Measurements from ENCODE around the gene OR1K1. TPM values are rescaled to one million over a fixed set of nuclear protein-coding genes. Genes with fewer than 3 reads are reported as not detected.
"Not testable (repeated sequence)": the region's sequence is repeated elsewhere in the genome, so short reads cannot be mapped to it uniquely, and the experiment has no call there.

Gene OR1K1, protein sequence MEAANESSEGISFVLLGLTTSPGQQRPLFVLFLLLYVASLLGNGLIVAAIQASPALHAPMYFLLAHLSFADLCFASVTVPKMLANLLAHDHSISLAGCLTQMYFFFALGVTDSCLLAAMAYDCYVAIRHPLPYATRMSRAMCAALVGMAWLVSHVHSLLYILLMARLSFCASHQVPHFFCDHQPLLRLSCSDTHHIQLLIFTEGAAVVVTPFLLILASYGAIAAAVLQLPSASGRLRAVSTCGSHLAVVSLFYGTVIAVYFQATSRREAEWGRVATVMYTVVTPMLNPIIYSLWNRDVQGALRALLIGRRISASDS
- not detected for total RNA-seq

DNA sequence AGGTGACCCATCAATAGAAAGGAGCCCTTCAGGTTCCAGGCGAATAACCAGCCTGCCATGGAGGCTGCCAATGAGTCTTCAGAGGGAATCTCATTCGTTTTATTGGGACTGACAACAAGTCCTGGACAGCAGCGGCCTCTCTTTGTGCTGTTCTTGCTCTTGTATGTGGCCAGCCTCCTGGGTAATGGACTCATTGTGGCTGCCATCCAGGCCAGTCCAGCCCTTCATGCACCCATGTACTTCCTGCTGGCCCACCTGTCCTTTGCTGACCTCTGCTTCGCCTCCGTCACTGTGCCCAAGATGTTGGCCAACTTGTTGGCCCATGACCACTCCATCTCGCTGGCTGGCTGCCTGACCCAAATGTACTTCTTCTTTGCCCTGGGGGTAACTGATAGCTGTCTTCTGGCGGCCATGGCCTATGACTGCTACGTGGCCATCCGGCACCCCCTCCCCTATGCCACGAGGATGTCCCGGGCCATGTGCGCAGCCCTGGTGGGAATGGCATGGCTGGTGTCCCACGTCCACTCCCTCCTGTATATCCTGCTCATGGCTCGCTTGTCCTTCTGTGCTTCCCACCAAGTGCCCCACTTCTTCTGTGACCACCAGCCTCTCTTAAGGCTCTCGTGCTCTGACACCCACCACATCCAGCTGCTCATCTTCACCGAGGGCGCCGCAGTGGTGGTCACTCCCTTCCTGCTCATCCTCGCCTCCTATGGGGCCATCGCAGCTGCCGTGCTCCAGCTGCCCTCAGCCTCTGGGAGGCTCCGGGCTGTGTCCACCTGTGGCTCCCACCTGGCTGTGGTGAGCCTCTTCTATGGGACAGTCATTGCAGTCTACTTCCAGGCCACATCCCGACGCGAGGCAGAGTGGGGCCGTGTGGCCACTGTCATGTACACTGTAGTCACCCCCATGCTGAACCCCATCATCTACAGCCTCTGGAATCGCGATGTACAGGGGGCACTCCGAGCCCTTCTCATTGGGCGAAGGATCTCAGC is at the start of gene OR1K1:
Gene OR1K1, plus strand, starts transcription at position 58 of the 995 bp plus-strand sequence. Its CDS starts 0 bp downstream, at position 58.
- no peak for DNase-seq

DNA sequence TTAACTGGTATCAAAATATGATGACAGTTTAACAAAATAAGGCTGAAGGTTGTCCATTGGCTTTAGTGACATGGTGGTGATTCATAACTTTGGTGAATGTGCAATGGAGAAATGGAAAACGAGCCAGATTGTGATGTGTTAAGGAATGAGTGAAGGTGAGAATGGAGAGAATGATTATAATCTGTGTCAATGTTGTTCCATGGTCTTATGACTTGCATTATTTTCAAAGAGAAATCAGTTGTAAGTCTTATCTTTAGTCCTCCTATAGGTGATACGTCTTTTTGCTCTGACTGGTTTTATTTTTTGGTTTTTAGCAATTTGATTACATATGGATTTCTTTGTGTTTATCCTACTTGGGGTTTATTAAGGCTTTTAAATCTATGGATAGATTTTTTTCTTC is 45.1 kb upstream of the OR1K1 start:
- no peak for DNase-seq

DNA sequence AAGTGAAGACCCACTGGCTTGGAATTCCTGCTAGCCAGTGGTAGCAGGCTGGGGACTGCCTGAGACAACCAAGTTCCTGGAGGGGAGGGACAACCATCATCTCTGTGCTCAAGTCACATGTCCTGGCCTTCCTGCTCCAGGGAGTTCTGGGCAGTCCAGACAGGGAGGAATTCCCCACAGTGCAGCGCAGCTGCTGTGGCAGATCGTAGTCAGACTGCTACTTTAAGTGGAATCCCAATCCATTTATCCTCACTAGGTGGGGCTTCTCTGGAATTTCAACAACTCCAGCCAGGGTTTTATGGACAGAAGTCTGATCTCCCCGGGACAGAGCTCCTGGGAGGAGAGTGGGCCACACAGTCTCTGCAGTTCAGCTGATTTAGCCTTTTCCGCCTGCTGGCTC is 32.1 kb upstream of the OR1K1 start:
- DNase-seq = no peak

DNA sequence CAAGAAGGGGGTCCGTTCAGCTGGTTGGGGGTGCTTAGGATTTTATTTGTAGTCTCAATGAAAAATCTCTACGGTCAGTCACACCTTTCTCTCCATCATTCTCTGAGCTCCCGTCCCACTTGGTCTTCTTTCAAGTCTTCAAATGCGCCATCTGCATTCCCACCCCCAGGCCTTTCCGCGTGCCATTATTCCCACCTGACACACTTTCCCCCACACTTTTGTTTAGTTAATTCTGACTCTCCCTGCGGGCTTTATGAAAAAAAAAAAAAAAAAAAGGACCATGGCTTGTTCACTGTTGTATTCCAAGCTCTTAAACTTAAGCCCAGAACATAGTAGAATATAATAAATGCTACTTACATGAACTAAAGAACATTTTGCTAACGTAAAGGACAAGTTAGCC is 22.9 kb upstream of the OR1K1 start:
- DNase-seq = no peak

DNA sequence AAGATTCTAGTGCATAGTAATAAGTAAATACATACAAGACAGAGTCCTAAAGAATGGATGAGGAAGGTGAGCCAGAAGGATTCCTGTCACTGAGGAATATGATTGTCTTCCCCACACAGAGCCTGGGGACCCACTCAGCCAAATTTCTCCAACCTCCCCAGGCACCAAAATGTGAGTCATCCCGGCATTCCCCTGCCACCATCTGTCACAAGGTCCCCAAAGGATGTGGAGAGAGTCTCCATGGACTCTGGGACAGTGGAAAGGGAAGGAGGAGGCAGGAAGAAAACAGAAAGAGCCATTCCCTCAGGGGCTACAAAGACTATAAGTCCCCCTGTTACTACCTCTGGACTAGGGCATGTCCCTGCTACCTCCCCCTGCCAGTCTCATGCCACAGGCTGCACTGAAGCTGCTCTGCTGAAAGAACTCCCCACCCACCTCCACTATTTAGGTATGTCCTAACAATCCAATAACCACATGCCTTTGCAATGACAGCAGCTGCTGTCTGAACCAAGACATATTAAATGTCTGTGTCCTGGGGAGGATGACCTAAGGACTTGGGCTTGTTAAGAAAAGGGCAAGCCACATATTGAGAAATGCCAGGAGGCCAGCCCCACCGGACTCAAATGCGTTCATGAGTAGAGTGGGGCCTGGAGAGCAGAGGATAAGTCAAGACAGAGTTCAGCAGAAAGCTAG is 21.8 kb upstream of the OR1K1 start:
- DNase-seq = no peak

DNA sequence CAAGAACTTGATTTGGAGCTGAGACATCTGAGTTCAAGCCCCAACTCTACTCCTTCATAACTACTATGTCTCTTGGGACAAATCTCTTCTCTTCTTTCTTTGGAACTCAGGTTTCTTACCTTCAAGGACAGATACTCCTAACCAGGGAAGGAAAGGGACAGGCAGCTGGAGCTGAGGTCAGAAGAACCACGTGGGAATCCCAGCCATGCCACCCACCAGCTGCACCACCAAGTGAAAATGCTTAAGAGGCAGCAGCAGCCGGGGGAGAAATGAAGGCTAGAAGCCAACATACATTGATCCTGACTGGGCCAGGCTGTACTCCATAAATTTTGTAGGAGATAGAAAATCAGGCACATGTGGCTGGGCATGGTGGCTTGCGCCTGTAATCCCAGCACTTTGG is 20.7 kb upstream of the OR1K1 start:
- no peak for DNase-seq

DNA sequence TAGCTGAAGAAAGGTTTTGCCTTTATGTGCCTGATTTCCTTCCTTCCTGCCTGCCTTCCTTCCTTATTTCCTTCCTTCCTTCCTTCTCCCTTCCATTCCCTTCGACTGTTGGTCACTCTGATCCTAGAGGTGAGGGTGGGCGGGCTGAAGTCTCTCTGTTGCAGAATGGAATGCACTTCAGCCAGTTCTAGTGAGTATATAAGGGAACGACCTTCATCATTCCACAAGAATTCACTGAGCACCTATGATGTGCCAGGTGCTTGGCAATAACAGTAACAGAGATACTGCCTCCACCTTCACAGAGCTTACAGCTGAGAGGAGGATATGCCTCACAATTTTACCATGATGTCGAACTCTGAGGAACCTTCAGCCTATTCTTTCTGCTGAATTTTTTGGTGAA is 19.9 kb upstream of the OR1K1 start:
- no peak for DNase-seq

DNA sequence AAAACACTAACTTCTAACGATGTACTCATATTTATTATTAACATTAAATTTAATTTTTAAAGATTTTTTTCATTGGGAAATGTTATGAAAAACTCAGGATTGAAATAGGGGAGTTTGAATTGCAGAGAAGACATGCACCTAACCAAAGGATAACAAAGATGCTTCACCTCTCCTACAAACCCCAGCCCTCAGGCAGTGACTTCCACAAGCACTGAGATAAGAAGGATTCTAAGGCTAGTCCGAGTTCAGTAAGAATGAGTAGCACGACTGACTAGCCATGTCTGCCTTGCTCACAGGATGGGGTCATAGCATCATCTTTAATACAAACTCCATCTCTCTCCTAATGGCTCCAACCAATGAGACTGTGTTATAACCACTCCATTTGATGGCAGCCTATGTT is 18.3 kb upstream of the OR1K1 start:
- no peak for DNase-seq

DNA sequence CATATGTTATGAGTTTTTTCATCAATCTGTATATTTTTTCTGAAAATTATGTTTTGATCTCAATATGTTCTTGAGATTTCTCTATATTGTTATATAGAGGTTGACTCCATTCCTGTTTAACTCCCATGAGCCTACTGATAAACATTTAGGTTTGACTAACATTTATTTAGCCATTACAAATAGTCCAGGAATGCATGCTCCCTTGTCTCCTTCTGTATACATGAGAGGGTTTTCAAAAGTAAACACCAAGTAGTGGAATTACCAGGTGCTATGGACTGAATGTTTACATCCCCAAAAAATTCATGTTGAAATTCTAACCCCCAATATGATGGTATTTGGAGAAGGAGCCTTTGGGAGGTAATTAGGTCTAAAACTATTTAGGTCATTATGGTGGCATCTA is 14.7 kb upstream of the OR1K1 start:
- DNase-seq = no peak

DNA sequence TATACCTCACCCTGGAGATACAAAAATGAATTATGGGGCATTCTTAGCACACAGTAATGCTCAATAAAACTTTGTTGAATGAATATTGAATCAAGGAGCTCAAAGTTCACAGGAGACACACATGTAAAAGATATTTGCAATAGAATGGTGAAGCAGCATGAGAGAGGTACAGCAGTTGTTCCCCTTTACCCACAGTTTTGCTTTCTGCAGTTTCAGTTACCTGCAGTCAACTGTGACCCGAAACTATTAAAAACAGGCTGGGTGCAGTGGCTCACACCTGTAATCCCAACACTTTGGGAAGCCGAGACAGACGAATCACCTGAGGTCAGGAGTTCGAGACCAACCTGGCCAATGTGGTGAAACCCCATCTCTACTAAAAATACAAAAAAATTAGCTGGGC is 13.6 kb upstream of the OR1K1 start:
- no peak for DNase-seq

DNA sequence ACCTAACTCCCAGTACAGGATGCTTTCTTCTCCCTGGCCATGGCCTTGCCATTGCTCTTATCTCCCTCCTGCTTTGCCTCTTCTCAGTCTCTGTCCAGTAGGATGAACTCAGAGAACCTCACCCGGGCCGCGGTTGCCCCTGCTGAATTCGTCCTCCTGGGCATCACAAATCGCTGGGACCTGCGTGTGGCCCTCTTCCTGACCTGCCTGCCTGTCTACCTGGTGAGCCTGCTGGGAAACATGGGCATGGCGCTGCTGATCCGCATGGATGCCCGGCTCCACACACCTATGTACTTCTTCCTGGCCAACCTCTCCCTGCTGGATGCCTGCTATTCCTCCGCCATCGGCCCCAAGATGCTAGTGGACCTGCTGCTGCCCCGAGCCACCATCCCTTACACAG is 11.1 kb upstream of the OR1K1 start, which contains the start of gene OR5C1:
Gene OR5C1, plus strand, starts transcription at position 103 of the 400 bp plus-strand sequence. Its CDS starts 0 bp downstream, at position 103.
- no peak for DNase-seq

DNA sequence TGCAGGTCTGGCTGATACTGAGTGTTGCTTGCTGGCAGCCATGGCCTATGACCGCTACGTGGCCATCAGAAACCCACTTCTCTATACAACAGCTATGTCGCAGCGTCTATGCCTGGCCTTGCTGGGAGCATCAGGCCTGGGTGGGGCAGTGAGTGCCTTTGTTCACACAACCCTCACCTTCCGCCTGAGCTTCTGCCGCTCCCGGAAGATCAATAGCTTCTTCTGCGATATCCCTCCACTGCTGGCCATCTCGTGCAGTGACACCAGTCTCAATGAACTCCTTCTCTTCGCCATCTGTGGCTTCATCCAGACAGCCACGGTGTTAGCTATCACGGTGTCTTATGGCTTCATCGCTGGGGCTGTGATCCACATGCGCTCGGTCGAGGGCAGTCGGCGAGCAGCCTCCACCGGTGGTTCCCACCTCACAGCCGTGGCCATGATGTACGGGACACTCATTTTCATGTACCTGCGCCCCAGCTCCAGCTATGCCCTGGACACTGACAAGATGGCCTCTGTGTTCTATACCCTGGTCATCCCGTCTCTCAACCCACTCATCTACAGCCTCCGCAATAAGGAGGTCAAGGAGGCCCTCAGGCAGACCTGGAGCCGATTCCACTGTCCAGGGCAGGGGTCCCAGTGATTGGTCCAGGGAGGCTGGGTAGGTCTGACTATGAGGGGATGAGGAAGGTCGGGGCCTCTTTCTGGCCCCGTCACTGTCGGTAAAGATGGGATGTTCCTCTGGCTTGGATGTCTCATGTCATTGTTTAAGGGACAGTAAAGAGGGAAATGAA is 10.5 kb upstream of the OR1K1 start:
- DNase-seq = no peak

DNA sequence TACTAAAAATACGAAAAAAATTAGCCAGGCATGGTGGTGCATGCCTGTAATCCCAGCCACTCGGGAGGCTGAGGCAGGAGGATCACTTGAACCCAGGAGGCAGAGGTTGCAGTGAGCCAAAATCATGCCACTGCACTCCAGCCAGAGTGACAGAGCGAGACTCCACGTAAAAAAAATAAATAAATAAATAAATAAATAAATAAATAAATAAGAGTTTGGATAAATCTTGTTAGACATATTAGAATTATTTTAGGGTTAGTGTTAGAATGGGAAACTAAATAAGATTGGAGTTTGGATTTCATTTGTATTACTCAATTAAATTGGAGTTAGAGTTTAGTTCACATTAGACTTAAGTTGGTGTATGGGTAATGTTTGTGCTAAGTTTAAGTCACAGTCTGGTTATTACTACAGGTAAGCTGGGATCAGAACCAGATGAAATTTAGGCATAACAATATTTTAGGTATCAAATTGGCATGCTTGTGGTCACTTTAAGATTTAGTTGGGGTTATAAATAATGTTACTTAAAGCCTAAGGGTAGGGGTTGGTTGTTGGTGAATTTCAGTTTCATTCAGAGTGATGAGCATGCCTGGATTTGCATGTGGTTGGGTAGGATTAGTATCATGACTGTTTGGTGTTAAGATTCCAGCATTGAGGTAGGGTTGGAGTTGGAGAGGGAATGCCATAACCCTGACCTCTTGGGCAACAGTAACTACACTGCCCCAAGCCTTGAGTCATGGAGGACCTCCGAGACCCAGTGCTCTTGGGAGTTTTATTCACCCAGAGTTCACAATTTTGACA is 7.9 kb upstream of the OR1K1 start:
- DNase-seq = no peak

DNA sequence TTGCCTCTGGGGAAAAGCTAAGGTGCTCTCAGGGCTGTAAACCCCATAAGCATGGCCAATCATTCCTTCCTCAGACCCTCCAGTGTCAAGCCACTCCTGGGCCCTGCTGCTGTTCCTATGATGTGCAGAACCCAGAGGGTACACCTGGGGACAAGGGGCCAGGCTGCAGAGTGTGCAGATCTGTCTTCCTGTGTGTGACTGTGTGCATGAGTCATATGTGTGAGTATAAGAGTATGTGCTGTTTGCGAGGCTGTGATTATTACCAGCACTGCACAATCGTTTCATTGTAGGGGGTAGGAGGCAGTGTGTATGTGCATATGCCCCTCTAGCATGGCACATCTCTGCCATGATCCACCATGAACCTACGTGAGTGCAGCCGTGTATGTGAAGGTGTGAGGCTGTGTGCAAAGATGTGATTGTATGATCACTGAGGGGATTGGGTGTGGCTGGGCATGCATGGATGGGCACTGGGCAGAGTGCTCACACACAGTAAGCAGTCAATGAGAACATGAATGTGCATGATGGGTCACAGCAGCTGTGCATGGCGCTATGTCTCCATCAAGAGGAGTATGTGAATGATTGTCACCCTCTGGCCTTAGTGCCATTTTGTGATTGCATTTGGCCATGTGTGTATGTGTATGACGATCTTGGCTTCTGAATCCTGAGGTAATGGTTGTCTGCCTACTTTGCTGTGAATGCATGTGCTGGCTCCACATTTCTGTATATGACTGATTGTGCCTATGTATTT is 2.4 kb upstream of the OR1K1 start:
- DNase-seq = no peak

DNA sequence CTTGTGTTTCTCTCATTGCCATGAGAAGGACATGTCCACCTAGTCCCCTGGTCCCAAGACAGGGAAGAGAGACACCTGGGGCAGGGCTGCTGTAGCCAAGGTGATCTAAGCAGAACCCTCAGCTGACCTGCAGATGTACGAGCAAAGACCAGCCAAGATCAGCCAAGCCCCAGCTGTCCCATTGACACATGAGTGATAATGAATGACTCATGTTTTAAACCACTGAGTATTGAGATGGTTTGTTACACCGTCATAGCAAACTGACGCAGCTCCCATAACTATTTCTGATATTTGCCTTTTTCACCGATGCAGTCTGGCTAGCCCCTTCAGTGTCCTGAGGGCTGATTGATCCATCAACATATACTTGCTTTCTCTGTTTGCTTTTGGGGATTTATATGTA is 6.7 kb downstream of the OR1K1 start:
- DNase-seq = no peak

DNA sequence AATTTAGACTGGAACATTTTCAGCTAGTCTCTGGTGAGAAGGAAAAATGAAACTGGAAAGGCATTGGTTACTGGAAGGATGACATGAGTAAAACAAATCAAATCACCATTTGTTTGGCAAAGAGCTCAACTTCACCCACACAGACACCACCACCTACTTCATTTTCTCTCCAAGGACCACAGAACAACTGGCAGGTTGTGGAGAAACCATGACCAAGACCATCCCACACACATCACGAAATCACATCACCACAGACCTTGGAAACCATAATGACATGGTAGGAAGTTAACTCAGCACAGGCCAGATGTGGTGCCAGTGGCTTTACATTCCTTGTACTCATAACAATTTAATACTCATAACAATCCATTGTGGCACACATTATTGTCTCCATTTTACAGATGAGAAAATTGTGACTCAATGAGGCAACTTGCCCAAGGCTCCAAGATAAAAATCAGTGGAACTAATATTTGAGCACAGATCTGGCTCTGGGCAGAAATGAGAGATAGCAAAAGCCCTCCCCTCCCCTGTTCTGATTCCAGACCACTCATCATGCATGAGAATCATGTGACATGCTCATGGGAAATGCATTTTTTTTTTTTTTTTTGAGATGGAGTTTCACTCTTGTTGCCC is 7.5 kb downstream of the OR1K1 start:
- DNase-seq = no peak

DNA sequence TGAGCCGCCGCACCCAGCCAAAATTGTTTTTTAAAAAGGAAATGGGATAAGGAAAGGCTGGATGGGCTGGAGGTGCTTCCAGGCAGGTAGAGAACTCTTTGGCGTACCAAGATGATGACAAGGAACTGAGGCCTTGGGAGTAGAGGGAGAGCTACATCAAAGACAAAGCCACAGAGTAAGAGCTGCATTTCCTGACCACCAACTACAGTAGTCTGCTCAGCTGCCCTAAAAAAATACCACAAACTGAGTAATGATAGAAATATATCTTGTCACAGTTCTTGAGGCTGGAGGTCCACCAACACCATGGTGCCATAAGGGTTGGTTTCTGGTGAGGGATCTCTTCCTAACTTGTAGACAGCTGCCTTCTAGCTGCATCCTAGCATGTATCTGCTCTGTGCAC is 8.2 kb downstream of the OR1K1 start:
- DNase-seq = no peak

DNA sequence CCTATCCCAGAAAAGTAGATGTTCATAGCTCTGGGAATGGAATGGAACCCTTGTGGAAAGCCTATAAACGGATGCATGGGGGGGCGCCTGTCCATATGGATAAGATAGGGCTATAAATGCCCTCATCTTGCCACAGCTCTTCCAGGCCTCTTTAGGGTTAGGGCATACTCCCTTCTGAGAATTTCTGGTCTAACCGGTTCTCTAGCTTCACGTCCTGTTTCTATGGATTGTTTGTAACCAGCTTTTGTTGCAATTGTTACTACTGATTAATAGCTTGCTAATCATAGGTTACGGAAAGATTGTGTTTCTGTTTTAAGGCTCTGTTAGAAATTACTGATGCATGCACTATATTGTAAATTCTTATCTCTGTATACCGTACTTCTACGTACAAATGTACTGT is 9.3 kb downstream of the OR1K1 start:
- DNase-seq = not testable (repeated sequence)

DNA sequence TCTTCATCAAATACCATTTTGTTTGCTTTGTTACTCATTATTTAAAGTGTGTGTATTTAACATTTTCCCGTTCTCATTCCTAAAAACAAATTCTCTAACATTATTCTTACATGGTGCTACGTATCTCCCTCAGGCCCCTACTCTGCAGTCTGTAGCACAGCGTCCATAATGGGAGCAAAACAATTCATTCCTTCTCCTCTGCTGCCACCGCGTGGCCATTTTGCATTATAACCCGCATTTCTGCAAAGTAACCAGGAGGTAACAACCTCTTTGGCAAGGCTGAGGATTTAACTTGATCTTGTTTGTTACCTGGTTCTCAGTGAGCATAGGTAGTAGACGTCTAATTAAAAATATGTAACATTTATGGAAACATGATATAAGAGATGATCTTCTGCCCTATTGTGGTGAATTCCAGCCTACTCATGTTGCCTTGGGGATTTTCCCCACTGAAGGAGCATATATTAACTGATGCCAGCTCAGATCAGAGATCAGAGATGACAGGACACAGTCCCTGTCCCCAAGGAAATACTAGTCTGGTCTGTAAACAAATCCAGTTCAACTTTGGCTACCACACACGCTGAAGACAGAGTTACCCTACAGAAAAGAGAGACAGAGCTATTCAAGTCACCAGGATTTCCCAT is 10.5 kb downstream of the OR1K1 start:
- DNase-seq = peak; percentile 60
